Nephron progenitor cell (in vitro differentiated cells): Measurements from ENCODE around the gene THAP5.
"Not testable (repeated sequence)": the region's sequence is repeated elsewhere in the genome, so short reads cannot be mapped to it uniquely, and the experiment has no call there.

ENCODE experiments used
- DNase-seq: peaks from one replicate; pipeline ENCODE4 v3.0.0; 2021
- H3K27ac Mint-ChIP-seq: 2 replicates; pipeline ENCODE4 v1.8.0; 2021; ENCODE audit warnings: mild to moderate bottlenecking, moderate library complexity, mixed read lengths
- H3K27me3 Mint-ChIP-seq: 2 replicates; pipeline ENCODE4 v1.8.0; 2021; ENCODE audit warnings: mild to moderate bottlenecking, low read depth, mixed read lengths; ENCODE audit not compliant: poor library complexity
- H3K36me3 Mint-ChIP-seq: 2 replicates; pipeline ENCODE4 v1.8.0; 2021; ENCODE audit warnings: low read depth, mixed read lengths
- H3K4me1 Mint-ChIP-seq: 2 replicates; pipeline ENCODE4 v1.8.0; 2021; ENCODE audit warnings: mixed read lengths
- H3K4me3 Mint-ChIP-seq: 2 replicates; pipeline ENCODE4 v1.8.0; 2021; ENCODE audit warnings: mild to moderate bottlenecking, moderate library complexity, mixed read lengths
- H3K9me3 Mint-ChIP-seq: 2 replicates; pipeline ENCODE4 v1.8.0; 2021; ENCODE audit warnings: mild to moderate bottlenecking, moderate library complexity, mixed read lengths
- CTCF ChIP-seq: fragments of 200-600 bp; sonication (generic); IDR thresholded peaks from 2 replicates; pipeline ENCODE4 v1.5.0; 2021; ENCODE audit warnings: antibody characterized with exemption

Gene THAP5

GRCh38 chr7:108541478-108541877, 28.0 kb downstream of the THAP5 start:
- Mint-ChIP-seq H3K27me3 (no peaks in the 10 kb centered on the region), H3K27ac (no peak overlapping the region), H3K4me1 (no peaks in the 10 kb centered on the region), H3K9me3 (no peaks in the 10 kb centered on the region), H3K36me3 (no peaks in the 10 kb centered on the region), H3K4me3 (no peak overlapping the region)
- DNase-seq = no peak
- TF ChIP-seq CTCF = no peak

GRCh38 chr7:108538685-108539084, 30.8 kb downstream of the THAP5 start:
- not testable (repeated sequence) for H3K4me3 Mint-ChIP-seq, H3K36me3 Mint-ChIP-seq, DNase-seq, H3K4me1 Mint-ChIP-seq, H3K9me3 Mint-ChIP-seq, H3K27me3 Mint-ChIP-seq, H3K27ac Mint-ChIP-seq

- not testable (repeated sequence) for H3K9me3 Mint-ChIP-seq, H3K4me1 Mint-ChIP-seq, H3K27ac Mint-ChIP-seq, DNase-seq, H3K4me3 Mint-ChIP-seq, H3K27me3 Mint-ChIP-seq, H3K36me3 Mint-ChIP-seq
Measured at GRCh38 chr7:108538236-108538635, 31.3 kb downstream of the THAP5 start.

GRCh38 chr7:108537229-108537628, 32.3 kb downstream of the THAP5 start:
- Mint-ChIP-seq H3K4me3 (no peak overlapping the region), H3K27ac (no peak overlapping the region), H3K9me3 (no peaks in the 10 kb centered on the region), H3K4me1 (no peaks in the 10 kb centered on the region), H3K36me3 (no peaks in the 10 kb centered on the region), H3K27me3 (no peaks in the 10 kb centered on the region)
- TF ChIP-seq CTCF = no peak
- DNase-seq = no peak

- Mint-ChIP-seq H3K27me3 (no peaks in the 10 kb centered on the region), H3K36me3 (no peaks in the 10 kb centered on the region)
- TF ChIP-seq CTCF = no peak
Measured at GRCh38 chr7:108535744-108536143, 33.8 kb downstream of the THAP5 start.

GRCh38 chr7:108535257-108535656, 34.2 kb downstream of the THAP5 start:
- no peak overlapping the region for H3K27ac Mint-ChIP-seq
- TF ChIP-seq CTCF = no peak
- no peak for DNase-seq
- no peak overlapping the region for H3K4me3 Mint-ChIP-seq
- H3K4me1 Mint-ChIP-seq = no peaks in the 10 kb centered on the region
- no peaks in the 10 kb centered on the region for H3K36me3 Mint-ChIP-seq
- H3K27me3 Mint-ChIP-seq = no peaks in the 10 kb centered on the region
- H3K9me3 Mint-ChIP-seq = no peaks in the 10 kb centered on the region

More at GRCh38 chr7:108535744-108536143, 33.8 kb downstream of the THAP5 start:
- Mint-ChIP-seq H3K4me3 (no peak overlapping the region), H3K27ac (no peak overlapping the region), H3K9me3 (no peaks in the 10 kb centered on the region), H3K4me1 (no peaks in the 10 kb centered on the region)
- no peak for DNase-seq

- TF ChIP-seq CTCF = no peak
- DNase-seq = no peak
- H3K27me3 Mint-ChIP-seq = no peaks in the 10 kb centered on the region
- no peaks in the 10 kb centered on the region for H3K9me3 Mint-ChIP-seq
- no peak overlapping the region for H3K4me3 Mint-ChIP-seq
- no peak overlapping the region for H3K27ac Mint-ChIP-seq
- H3K36me3 Mint-ChIP-seq = no peaks in the 10 kb centered on the region
- peaks cover 4% of the 10 kb centered on the region for H3K4me1 Mint-ChIP-seq
Measured at GRCh38 chr7:108533712-108534111, 35.8 kb downstream of the THAP5 start.
